NCI-H446 (cell line): ENCODE measurements around the gene DSP.

Experiments used
- DNase-seq, 2 experiments: peaks; one replicate each; lab custom pipeline; 2025; lab: John Stamatoyannopoulos, UW

DSP gene, protein sequence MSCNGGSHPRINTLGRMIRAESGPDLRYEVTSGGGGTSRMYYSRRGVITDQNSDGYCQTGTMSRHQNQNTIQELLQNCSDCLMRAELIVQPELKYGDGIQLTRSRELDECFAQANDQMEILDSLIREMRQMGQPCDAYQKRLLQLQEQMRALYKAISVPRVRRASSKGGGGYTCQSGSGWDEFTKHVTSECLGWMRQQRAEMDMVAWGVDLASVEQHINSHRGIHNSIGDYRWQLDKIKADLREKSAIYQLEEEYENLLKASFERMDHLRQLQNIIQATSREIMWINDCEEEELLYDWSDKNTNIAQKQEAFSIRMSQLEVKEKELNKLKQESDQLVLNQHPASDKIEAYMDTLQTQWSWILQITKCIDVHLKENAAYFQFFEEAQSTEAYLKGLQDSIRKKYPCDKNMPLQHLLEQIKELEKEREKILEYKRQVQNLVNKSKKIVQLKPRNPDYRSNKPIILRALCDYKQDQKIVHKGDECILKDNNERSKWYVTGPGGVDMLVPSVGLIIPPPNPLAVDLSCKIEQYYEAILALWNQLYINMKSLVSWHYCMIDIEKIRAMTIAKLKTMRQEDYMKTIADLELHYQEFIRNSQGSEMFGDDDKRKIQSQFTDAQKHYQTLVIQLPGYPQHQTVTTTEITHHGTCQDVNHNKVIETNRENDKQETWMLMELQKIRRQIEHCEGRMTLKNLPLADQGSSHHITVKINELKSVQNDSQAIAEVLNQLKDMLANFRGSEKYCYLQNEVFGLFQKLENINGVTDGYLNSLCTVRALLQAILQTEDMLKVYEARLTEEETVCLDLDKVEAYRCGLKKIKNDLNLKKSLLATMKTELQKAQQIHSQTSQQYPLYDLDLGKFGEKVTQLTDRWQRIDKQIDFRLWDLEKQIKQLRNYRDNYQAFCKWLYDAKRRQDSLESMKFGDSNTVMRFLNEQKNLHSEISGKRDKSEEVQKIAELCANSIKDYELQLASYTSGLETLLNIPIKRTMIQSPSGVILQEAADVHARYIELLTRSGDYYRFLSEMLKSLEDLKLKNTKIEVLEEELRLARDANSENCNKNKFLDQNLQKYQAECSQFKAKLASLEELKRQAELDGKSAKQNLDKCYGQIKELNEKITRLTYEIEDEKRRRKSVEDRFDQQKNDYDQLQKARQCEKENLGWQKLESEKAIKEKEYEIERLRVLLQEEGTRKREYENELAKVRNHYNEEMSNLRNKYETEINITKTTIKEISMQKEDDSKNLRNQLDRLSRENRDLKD (N-terminal part only)

GRCh38 chr6:7541175-7542064, at the start of gene DSP:
Gene DSP (plus strand): TSS chr6:7541671. CDS start chr6:7541916, 245 bp downstream.
- no peak for DNase-seq

GRCh38 chr6:7493866-7494265, 47.6 kb upstream of the DSP start:
- no peak for DNase-seq

- DNase-seq, result no peak
Measured at GRCh38 chr6:7494638-7495037, 46.8 kb upstream of the DSP start.

DNA sequence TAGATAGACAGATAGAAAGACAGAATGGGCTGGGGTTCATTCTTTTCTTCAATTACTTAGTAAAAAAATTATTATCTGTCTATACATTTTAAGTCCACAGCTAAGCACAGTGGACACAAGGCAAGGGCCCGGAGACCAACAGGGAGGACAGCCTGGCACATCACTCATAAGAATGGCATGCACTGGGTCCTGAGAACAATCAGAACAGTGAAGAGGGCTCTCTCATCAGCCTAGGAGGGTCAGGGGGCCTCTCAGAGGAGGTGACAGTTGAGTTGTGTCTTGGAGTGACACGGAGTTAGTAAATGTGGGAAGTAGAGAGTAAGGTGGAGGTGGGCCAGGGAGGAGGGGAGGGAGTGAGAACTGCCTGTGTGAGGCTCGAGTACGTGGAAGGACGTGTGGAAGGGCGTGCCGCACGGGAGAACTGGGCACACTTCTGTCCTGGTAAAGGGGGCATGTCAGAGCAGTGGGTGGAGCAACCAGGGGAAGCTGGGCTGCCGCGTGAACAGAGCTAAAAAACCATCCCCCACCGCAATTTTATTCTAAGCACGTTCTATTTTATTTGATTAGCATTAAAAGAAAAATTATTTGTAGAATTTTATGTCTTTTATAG, 45.1 kb upstream of the DSP start:
- no peak for DNase-seq

DNA sequence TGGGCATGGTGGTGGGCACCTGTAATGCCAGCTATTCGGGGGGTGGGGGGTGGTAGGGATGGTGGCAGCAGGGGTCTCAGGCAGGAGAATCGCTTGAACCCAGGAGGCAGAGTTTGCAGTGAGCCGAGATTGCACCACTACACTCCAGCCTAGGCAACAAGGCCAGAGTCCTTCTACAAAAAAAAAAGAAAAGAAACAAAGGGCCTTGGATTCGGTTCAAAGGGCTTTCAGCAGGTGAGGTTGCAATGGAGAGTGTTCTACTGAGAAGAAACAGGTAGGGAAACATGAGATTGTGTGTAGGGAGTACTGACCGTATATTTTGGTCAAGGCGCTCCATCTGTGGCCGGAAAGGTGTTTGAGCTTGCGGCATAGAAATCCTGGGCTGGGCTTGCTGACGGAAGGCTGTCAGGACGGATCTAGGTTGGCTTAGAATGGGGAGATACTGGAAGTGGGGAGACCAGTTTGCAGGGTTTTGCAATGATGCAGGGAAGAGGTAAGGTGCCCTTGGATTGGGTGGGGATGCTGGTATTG, 40.7 kb upstream of the DSP start:
- DNase-seq, result no peak

DNA sequence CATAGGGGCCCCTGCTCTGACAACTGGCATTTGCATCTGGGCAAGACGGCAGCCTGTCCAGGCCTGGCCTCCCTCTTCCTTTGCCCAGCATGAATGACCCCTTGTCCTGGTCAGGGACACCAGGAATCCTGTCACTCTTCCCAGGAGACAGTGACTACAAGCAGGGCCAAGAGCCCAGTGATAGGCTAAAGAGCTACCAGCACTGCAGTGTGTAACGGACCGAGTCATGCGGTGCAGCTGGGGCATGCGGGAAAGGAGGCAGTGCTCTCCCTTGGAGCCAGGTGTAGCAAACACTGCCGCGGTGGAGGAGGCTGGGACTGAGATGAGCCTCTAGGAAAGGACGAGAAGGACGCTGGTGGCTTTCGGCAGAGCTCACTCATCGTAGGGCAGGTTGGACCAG, 38.7 kb upstream of the DSP start:
- no peak for DNase-seq

- DNase-seq, result no peak
Measured at GRCh38 chr6:7504041-7504440, 37.4 kb upstream of the DSP start.

DNA sequence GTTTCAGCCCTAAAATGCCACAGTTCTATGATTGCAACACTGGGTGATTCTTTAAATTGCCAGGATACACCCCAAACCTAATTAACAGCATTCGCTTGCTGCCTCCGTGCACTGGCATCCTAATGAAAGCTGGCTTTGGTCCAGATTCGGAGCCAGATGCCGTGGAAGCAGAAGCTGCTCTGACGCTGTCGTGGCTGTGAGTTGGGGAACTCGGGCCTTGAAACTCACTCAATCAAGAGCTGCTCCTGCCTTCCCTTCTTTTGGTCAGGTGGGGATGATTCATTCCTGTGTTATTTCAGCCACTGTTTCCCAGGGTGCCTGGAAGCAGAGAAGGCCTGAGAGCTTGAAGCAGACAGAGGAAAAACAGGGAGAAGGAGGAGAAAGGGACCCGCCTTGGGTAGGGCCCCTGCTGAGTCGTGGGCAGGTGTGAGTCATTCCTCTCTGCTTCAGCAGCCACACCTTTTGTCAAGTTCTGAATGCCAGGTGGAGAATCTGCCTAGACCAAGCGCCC, 36.2 kb upstream of the DSP start:
- peak in 1 of 2 experiments; percentile 31 for DNase-seq

- no peak for DNase-seq
Measured at GRCh38 chr6:7507600-7507999, 33.9 kb upstream of the DSP start.

- no peak for DNase-seq
Measured at GRCh38 chr6:7512320-7512719, 29.2 kb upstream of the DSP start.

- no peak for DNase-seq
Measured at GRCh38 chr6:7513529-7513928, 27.9 kb upstream of the DSP start.

- DNase-seq, result no peak
Measured at GRCh38 chr6:7515363-7515762, 26.1 kb upstream of the DSP start.

- no peak for DNase-seq
Measured at GRCh38 chr6:7518877-7519276, 22.6 kb upstream of the DSP start.

DNA sequence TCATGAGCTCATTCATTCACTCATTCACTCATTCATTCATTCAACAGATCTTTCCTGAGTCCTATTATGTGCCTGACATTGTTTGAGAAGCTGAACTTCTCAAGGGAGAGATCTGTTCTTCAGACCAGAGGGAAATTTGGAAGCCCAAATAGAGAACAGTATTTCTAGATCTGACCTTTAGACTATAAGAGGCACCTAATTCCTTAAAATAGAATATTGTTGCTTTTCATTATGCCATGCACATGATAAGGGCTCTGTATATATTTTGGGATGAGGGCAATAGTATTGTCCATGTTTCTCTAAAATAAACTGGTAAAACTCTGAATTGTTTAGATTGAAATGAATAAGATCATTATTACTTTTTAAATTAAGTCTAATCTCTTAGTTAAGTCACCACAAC, 18.6 kb upstream of the DSP start:
- no peak for DNase-seq

DNA sequence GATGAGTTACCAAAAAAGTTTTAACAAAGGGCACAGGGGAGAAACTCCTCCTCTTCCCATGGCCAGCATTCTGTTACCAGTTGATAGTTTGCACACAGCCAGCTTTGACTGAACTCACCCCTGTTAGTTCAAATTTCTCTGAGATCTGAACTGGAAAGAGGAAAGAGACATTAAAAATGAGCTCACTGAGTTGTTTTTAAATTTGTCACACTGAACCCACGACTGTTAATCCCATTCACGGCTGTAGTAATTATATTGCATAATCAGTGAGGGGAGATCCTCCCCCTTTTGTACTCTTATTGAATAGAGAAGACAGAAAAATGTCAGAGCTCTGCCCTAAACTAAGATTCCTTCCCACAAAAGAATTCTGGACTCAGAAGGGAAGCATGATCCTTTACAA, 17.5 kb upstream of the DSP start:
- DNase-seq, result no peak

- no peak for DNase-seq
Measured at GRCh38 chr6:7526755-7527154, 14.7 kb upstream of the DSP start.

GRCh38 chr6:7528565-7528964, 12.9 kb upstream of the DSP start:
- no peak for DNase-seq

DNA sequence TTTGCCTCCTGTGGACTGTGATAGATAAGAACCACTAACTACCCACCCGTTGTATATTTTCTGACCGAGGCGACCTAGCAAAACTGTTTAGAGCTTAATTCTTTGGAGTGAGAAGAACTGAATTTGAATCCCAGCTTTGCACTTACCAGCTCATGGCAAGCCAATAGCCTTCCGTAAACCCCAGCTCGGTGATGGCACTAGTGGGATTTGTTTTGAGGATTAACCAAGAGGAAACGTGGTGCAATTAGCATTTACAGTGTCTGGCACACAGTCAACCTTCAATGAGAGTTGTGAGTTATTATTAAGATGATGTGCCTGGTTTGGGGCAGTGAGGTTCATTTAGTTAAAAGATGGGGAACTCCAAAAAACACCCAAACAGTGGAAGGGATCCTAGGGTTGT, 12.3 kb upstream of the DSP start:
- DNase-seq, result no peak

GRCh38 chr6:7532232-7532631, 9.2 kb upstream of the DSP start:
- no peak for DNase-seq

DNA sequence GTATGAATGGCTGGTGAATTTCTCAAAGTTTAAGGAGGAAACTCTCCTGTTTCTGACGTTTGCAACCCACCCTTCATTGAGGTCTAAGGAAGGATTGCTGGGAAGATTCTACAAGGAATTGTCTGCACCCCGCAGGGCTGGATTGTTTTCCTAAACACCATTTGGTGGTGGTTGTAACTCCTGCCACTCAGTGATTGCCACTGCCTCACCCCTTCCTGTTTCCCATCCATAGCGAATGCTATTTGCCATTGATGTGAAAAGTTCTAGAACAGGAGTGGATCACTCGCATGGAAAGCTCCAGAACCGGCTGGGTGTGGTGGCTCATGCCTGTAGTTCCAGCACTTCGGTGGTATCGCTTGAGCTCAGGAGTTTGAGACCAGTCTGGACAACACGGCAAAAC, 8.7 kb upstream of the DSP start:
- DNase-seq, result no peak
